ENCODE measurements around the gene PTPRG.
"Not testable (repeated sequence)": the region's sequence is repeated elsewhere in the genome, so short reads cannot be mapped to it uniquely, and the experiment has no call there.

PTPRG gene

DNA sequence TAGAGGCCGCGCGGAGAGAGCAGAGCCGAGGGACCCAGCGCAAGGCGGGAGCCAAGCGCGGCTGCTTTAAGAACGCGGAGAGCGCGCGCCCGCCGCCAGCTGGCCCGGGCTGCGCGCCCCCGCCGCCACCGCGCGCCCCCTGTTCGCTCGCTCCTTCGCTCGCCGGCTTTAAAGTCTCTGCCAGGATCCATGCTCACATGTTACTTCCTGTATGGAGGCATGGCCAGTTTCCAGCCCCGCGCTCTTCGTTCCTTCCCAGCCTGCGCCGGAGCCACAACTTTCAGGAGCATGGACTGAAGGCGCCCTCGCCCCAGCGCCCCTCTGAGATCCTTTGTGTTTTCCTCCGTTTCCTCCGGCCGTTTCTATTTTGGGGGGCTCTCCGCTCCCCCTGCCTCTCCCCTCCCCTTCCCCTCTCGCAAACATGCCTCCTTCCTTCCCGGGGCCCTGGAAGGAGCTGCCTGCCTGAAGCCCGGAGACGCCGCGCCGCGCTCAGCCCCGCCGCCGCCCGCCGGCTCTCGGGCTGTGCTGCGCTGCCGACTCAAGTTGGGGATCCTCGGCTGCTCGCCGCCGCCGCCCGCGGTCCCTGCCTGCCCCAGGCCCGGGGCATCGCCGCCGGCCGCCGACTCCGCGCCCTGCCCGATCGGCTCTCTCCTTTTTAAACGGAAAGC lies at the start of gene PTPRG:
PTPRG (plus strand) TSS at position 198 of the 668 bp plus-strand sequence. CDS start 717 bp downstream, outside the sequence.
- no peak for DNase-seq (ENCODE audit: low spot score)

GRCh38 chr3:61518590-61518989 lies 42.8 kb upstream of the PTPRG start:
- no peak for DNase-seq (ENCODE audit: low spot score)

GRCh38 chr3:61520966-61521628 lies 40.3 kb upstream of the PTPRG start:
- DNase-seq (ENCODE audit: low spot score) = no peak

GRCh38 chr3:61522060-61522459 lies 39.3 kb upstream of the PTPRG start:
- DNase-seq (ENCODE audit: low spot score) = no peak

- no peak for DNase-seq (ENCODE audit: low spot score)
These were observed 38.7 kb upstream of the PTPRG start for GRCh38 chr3:61522626-61523025.

DNA sequence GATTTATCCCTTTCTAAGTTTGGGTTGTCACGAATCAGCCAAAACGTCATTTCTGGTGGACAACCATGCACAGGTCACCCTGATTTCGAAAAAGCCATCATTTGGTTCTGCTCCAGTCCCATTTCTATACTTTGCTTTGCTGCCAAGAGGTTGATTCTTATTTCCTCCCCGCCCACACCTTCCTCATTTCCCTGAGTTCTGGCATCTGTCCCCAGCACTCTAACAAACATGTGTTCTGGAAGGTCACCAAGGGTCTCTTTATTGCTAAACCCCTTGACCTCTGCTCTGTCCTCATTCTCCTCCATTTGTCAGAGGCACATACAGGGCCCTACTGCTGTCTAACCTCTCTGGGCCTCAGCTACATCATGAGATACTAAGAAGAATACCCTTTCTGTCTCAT lies 36.4 kb upstream of the PTPRG start:
- DNase-seq (ENCODE audit: low spot score) = no peak

DNA sequence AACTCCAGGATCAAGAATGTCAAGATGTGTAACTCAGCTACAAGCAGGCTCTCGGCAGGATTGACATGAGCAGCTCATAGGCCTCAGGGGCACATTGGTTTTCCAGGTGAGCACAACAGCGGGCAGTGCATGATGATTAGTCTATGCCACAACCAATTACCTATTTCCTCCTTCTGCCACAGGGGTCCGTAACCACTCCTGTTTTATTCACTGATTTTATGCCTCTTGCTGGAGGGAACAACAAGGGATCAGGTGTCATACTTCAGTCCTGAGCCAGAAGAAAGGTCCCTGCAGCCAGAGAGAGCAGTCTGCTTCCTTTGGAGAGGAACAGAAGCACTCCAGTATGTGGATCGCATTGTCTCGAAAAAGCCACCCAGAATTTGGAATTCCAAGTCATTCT lies 35.1 kb upstream of the PTPRG start:
- DNase-seq (ENCODE audit: low spot score) = no peak

DNA sequence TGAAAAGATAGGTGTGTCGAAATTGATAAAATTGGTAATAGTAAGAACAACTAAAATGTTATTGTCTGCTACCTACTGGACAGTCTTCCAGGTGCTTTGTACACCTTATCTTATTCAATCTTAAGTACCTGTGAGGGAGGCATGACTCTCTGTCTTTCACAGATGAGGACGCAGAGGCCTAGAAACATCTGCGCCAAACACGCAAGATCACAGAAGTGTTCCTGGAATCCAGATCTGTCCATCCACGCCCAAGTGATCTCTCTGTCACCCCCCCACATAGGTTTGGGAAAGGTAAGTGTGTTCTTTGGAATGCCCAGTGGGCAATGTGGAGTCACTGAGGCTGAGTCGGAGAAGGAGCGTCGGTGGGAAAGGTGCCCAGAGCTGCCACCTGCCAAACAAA lies 34.4 kb upstream of the PTPRG start:
- DNase-seq (ENCODE audit: low spot score) = no peak

GRCh38 chr3:61530355-61530754 lies 31.0 kb upstream of the PTPRG start:
- DNase-seq (ENCODE audit: low spot score) = no peak

DNA sequence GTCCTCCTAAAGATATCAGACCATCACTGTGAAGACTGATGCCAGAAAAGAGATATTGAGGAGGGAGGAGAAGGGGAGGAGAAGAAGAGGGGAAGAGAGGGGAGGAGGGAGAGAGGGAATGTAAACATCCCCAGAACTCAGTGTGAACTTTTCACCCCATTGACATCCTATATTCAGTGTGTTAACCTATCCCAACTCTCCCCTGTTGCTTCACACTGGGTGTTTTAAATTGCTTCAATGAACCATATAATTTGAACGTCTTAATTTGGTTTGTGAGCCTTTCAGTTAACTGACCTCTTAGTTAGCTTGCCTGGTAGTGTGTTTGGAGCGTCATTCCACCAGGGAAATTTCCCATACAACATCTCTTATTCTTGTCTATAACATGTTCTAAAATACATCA lies 29.8 kb upstream of the PTPRG start:
- no peak for DNase-seq (ENCODE audit: low spot score)

- no peak for DNase-seq (ENCODE audit: low spot score)
These were observed 28.5 kb upstream of the PTPRG start for GRCh38 chr3:61532739-61533500.

GRCh38 chr3:61535826-61536225 lies 25.5 kb upstream of the PTPRG start:
- no peak for DNase-seq (ENCODE audit: low spot score)

DNA sequence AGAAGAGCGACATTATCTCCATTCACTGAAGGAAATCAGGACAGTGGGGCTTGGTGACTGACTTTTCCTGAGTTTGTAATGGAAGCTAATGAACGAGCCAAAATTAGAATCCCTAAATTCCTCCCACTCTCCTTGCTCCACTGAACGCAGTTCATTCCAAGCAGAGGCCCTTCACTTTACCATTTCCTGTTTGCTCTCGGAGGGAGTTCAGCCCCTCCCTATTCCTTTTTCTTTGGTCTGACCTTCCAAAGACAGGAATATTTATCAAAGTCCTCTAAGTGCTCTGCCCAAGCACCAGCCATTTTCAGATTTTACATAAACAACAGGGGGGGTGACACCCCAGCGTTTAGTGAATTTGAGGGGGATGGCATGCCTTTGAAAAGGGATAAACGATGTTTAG lies 24.0 kb upstream of the PTPRG start:
- no peak for DNase-seq (ENCODE audit: low spot score)

DNA sequence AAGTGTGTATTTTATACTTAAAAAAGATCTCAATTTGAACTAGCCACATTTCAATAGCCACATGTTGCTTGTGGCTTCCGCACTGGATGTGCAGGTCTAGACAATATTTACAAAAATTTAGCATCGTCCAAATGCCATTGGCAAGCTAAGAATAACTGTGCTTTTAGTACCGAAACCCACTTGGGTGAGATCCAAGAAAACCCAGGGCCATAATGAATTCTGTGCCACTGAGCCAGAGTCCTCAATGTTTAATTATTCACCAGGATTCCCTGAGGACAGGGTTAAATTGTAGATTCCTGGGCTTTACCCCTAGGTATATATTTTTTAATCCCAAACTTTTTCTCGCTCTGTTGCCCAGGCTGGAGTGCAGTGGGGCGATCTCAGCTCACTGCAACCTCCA lies 22.9 kb upstream of the PTPRG start:
- no peak for DNase-seq (ENCODE audit: low spot score)

DNA sequence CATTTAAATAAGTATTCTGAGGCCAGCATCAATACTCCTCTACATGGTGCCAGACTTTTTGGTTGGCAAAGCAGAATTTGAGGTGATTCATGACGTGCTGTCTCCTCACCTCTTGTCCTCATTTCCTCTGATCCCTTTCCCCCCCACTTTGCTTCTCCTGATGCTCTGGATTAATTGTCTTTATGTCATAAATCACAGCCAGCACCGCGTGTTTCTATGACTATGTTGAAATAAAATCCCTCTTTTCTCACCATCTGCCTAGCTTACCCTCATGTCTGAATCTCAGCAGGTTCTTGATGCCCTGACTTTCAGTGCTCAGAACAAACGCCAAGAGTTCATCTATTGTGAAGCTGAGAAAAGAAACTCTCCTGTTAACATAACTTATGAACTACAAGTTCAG lies 19.7 kb upstream of the PTPRG start:
- no peak for DNase-seq (ENCODE audit: low spot score)

GRCh38 chr3:61545716-61546115 lies 15.7 kb upstream of the PTPRG start:
- DNase-seq (ENCODE audit: low spot score) = no peak

DNA sequence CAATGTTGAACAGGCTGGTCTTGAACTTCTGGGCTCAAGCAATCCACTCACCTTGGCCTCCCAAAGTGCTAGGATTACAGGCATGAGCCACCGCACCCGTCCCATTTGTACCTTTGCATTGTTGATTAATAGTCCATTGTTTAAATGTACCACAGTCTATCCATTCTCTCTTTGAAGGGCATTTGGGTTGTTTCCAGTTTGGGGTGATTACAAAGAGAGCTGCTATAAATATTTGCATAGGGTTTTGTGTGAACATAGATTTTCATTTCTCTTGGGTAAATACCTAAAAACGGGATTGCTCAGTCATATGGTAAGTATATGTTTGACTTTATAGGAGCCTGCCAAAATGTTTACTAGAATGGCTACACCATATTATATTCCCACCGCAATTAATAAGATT lies 13.7 kb upstream of the PTPRG start:
- no peak for DNase-seq (ENCODE audit: low spot score)

DNA sequence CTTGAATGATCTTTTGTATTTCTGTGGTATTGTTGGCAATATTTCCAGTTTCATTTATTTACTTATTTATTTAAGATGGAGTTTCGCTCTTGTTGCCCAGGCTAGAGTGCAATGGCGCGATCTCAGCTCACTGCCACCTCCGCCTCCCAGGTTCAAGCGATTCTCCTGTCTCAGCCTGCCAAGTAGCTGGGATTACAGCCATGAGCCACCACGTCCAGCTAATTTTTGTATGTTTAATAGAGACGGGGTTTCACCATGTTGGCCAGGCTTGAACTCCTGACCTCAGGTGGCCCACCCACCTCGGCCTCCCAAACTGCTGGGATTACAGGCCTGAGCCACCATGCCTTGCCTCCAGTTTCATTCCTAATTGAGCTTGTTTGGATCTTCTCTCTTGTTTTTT lies 8.7 kb upstream of the PTPRG start:
- DNase-seq (ENCODE audit: low spot score) = not testable (repeated sequence)

GRCh38 chr3:61559136-61559731 lies 2.1 kb upstream of the PTPRG start:
- DNase-seq (ENCODE audit: low spot score) = no peak

DNA sequence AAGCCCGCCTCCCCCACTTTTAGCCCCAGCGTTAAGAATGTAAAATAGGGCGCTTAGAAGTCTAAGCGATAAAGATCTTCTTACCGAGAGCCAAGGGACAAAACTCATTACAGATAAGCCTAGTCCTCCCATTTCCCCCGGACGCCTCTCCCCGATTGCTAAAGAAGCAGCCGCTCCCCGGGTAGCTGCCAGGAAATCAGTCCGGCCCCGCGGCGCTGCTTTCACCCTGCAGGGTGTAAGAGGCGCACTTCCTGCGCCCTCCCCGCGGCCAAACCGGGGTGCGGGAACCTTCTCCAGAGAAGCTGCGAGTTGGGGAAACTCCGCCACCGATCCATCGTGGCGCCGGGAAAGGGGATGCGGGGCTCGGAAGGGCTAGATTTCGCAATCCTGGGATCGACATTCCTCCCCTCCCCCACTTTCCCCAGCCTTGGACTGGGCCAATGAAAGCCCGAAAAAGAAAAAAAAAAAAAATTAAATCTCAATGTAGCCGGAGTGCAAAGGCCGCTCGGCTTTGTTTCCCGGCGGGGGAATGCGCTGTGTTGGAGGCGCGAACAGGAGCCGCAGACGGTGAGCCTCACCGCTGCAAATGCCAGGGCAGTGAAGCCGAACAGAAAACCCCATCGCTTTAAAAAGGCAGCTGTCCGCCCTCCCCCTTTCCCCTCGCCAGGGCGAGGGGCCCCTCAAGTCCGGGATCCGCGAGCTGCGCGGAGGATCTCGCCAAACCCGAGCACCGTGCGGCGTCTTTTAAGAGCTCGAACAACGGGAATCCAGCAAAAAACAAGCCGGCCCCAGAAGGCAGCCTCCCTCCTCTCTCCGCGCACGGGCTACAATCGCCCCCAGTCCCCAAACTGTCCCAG lies 626 bp upstream of the PTPRG start:
- no peak for DNase-seq (ENCODE audit: low spot score)

DNA sequence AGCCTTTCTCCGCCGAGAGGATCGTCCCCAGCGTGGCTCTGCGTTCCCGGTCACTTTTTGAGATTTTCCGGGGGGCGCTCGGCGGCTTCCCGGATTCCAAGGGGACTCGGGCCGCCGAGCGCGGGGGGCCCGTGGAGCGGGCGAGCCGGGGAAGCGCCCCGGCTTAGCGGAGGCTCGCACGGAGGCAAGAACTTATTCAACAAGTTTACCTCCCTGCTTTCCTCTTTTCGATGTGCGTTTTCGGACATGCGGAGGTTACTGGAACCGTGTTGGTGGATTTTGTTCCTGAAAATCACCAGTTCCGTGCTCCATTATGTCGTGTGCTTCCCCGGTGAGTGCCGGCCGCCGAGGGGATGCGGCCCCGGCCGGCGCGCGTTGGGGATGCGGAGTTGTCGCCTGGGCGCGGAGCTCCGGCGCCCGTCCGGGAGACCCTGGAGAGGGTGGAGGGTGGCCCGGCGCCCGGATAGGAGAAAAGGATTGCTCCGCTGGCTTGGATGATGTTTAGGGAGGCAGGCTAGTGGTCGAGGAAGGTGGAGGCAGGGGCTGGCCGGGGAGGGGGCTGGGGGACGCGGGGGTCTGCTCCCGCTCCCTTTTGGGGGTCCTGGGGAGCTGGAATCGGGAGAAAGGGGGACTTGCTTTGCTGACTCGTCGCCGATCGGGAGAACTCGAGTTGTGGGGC lies 810 bp downstream of the PTPRG start:
- no peak for DNase-seq (ENCODE audit: low spot score)

All from hematopoietic multipotent progenitor cell treated with erythropoietin and hydrocortisone succinate and interleukin-3 and kit ligand, for 17 days (in vitro differentiated cells).